Naive thymus-derived CD8-positive, alpha-beta T cell (primary cell): ENCODE results near the gene NMUR2. TPM values are rescaled to one million over a fixed set of nuclear protein-coding genes. Genes with fewer than 3 reads are reported as not detected.

ENCODE experiments used
- ATAC-seq, 2 donors: fragments of 150-1000 bp; cut with Tn5 transposase in 1 of 2; sonication (Bioruptor Pico), chemical (Tn5 transposase) in 1 of 2; 1 replicate in 1 of 2; 2 replicates in 1 of 2; pipeline ENCODE4 v1.10.0; 2021; ENCODE audit warnings: mild to moderate bottlenecking in 2 of 2, moderate library complexity in 2 of 2
- POLR2A ChIA-PET: fragments of 350-600 bp; sonication (Branson Sonifier 250); formaldehyde crosslinking; loops from one replicate; lab custom pipeline; 2021; ENCODE audit warnings: antibody characterized with exemption; lab: Charles Lee
- DNase-seq, 10 donors: peaks; one replicate each; pipeline versions ENCODE4 v3.0.0 to v3.0.0-alpha.2; 2020 to 2022
- H3K27ac Mint-ChIP-seq, 10 donors: one replicate each; pipeline ENCODE4 v1.8.0; 2020 to 2022; ENCODE audit warnings: mild to moderate bottlenecking in 10 of 10, mixed read lengths in 10 of 10, moderate library complexity in 4 of 10, inconsistent platforms in 1 of 10
- H3K27me3 Mint-ChIP-seq, 5 donors: one replicate each; pipeline ENCODE4 v1.8.0; 2021 to 2022; ENCODE audit warnings: mixed read lengths in 5 of 5
- H3K36me3 Mint-ChIP-seq, 3 donors: one replicate each; pipeline ENCODE4 v1.8.0; 2020 to 2022; ENCODE audit warnings: mixed read lengths in 3 of 3, mild to moderate bottlenecking in 2 of 3, inconsistent platforms in 1 of 3
- H3K4me1 Mint-ChIP-seq, 4 donors: one replicate each; pipeline ENCODE4 v1.8.0; 2021 to 2022; ENCODE audit warnings: mixed read lengths in 4 of 4
- H3K4me3 Mint-ChIP-seq, 10 donors: one replicate each; pipeline ENCODE4 v1.8.0; 2020 to 2022; ENCODE audit warnings: mild to moderate bottlenecking in 10 of 10, mixed read lengths in 10 of 10, moderate library complexity in 6 of 10, inconsistent platforms in 1 of 10
- H3K9me3 Mint-ChIP-seq, 9 donors: one replicate each; pipeline ENCODE4 v1.8.0; 2020 to 2022; ENCODE audit warnings: mixed read lengths in 9 of 9, mild to moderate bottlenecking in 3 of 9, inconsistent platforms in 1 of 9, moderate library complexity in 1 of 9
- polyA plus RNA-seq, 3 donors: library from polyadenylated mRNA; unstranded; fragments of 300-500 nt; fragmentation: Illumina TruSeq; gene quantifications; one replicate each; pipeline ENCODE4 v1.2.3, GENCODE V29; 2021
- total RNA-seq, 8 experiments: library from RNA in 2 of 8; stranded (reverse) in 2 of 8; gene quantifications; one replicate each; pipeline ENCODE4 v1.2.3 and lab custom pipeline; 2021 to 2026

Gene NMUR2
- total and polyA plus RNA-seq, 5 experiments from 2014 or later = not detected

GRCh38 chr5:152397581-152397980 is 7.5 kb downstream of the NMUR2 start:
- H3K27me3 Mint-ChIP-seq = peaks cover 3 to 9% (median 9%) of the 10 kb centered on the region in 5 donors
- ATAC-seq = no peak
- no peaks in the 10 kb centered on the region for H3K4me1 Mint-ChIP-seq
- POLR2A ChIA-PET = no interaction called here
- no peak overlapping the region for H3K4me3 Mint-ChIP-seq
- DNase-seq = no peak
- H3K9me3 Mint-ChIP-seq = peaks cover 0 to 4% (median 0%) of the 10 kb centered on the region in 9 donors
- H3K27ac Mint-ChIP-seq = no peak overlapping the region
- no peaks in the 10 kb centered on the region for H3K36me3 Mint-ChIP-seq

- no peak for ATAC-seq
- no peak for DNase-seq
- Mint-ChIP-seq H3K27ac (no peak overlapping the region), H3K4me3 (no peak overlapping the region), H3K36me3 (no peaks in the 10 kb centered on the region), H3K9me3 (peaks cover 0 to 10% (median 5%) of the 10 kb centered on the region in 9 donors), H3K4me1 (no peaks in the 10 kb centered on the region), H3K27me3 (peaks cover 4 to 9% (median 6%) of the 10 kb centered on the region in 5 donors)
- POLR2A ChIA-PET = no interaction called here
Observed at GRCh38 chr5:152393441-152393840, 11.6 kb downstream of the NMUR2 start.

- Mint-ChIP-seq H3K36me3 (no peaks in the 10 kb centered on the region), H3K27me3 (peaks cover 4 to 7% (median 6%) of the 10 kb centered on the region in 5 donors), H3K27ac (no peak overlapping the region), H3K9me3 (peaks cover 0 to 14% (median 5%) of the 10 kb centered on the region in 9 donors), H3K4me1 (no peaks in the 10 kb centered on the region), H3K4me3 (no peak overlapping the region)
- no peak for ATAC-seq
- no peak for DNase-seq
- POLR2A ChIA-PET = no interaction called here
Observed at GRCh38 chr5:152389208-152389849, 15.8 kb downstream of the NMUR2 start.

- POLR2A ChIA-PET = no interaction called here
- no peak for ATAC-seq
Observed at GRCh38 chr5:152388610-152389009, 16.5 kb downstream of the NMUR2 start.

GRCh38 chr5:152380415-152381123 is 24.5 kb downstream of the NMUR2 start:
- Mint-ChIP-seq H3K4me1 (no peaks in the 10 kb centered on the region), H3K4me3 (no peak overlapping the region), H3K9me3 (peaks cover 0 to 7% (median 0%) of the 10 kb centered on the region in 9 donors), H3K27ac (no peak overlapping the region), H3K27me3 (peaks cover 4 to 12% (median 5%) of the 10 kb centered on the region in 5 donors), H3K36me3 (no peaks in the 10 kb centered on the region)
- DNase-seq = no peak
- POLR2A ChIA-PET = no interaction called here
- ATAC-seq = no peak

More at GRCh38 chr5:152388610-152389009, 16.5 kb downstream of the NMUR2 start:
- no peak overlapping the region for H3K27ac Mint-ChIP-seq
- H3K4me1 Mint-ChIP-seq = no peaks in the 10 kb centered on the region
- no peak overlapping the region for H3K4me3 Mint-ChIP-seq
- peaks cover 0 to 5% (median 4%) of the 10 kb centered on the region in 5 donors for H3K27me3 Mint-ChIP-seq
- H3K9me3 Mint-ChIP-seq = peaks cover 0 to 16% (median 3%) of the 10 kb centered on the region in 9 donors
- no peak for DNase-seq
- no peaks in the 10 kb centered on the region for H3K36me3 Mint-ChIP-seq

- DNase-seq = no peak
- H3K36me3 Mint-ChIP-seq = no peaks in the 10 kb centered on the region
- ATAC-seq = no peak
- H3K9me3 Mint-ChIP-seq = peaks cover 0 to 5% (median 0%) of the 10 kb centered on the region in 9 donors
- H3K4me3 Mint-ChIP-seq = no peak overlapping the region
- no peaks in the 10 kb centered on the region for H3K4me1 Mint-ChIP-seq
- H3K27ac Mint-ChIP-seq = no peak overlapping the region
- POLR2A ChIA-PET = no interaction called here
- H3K27me3 Mint-ChIP-seq = peaks cover 0 to 15% (median 5%) of the 10 kb centered on the region in 5 donors
Observed at GRCh38 chr5:152379331-152379730, 25.7 kb downstream of the NMUR2 start.

GRCh38 chr5:152378730-152379129 is 26.3 kb downstream of the NMUR2 start:
- POLR2A ChIA-PET = no interaction called here
- no peak for ATAC-seq
- Mint-ChIP-seq H3K4me3 (no peak overlapping the region), H3K27ac (no peak overlapping the region), H3K36me3 (no peaks in the 10 kb centered on the region), H3K4me1 (no peaks in the 10 kb centered on the region), H3K27me3 (peaks cover 0 to 15% (median 5%) of the 10 kb centered on the region in 5 donors), H3K9me3 (peaks cover 0 to 5% (median 0%) of the 10 kb centered on the region in 9 donors)
- DNase-seq = no peak

GRCh38 chr5:152376886-152377285 is 28.2 kb downstream of the NMUR2 start:
- H3K36me3 Mint-ChIP-seq = no peaks in the 10 kb centered on the region
- DNase-seq (no peak), ATAC-seq (no peak)
- POLR2A ChIA-PET = no interaction called here
- peaks cover 0 to 15% (median 5%) of the 10 kb centered on the region in 5 donors for H3K27me3 Mint-ChIP-seq
- H3K9me3 Mint-ChIP-seq = peaks cover 0 to 4% (median 0%) of the 10 kb centered on the region in 9 donors
- H3K4me3 Mint-ChIP-seq = no peak overlapping the region
- no peak overlapping the region for H3K27ac Mint-ChIP-seq
- no peaks in the 10 kb centered on the region for H3K4me1 Mint-ChIP-seq

- DNase-seq (no peak), ATAC-seq (no peak)
- POLR2A ChIA-PET = no interaction called here
- Mint-ChIP-seq H3K4me3 (no peak overlapping the region), H3K27ac (no peak overlapping the region), H3K36me3 (no peaks in the 10 kb centered on the region), H3K27me3 (peaks cover under 1 to 15% (median 5%) of the 10 kb centered on the region in 5 donors), H3K9me3 (peaks cover 0 to 2% (median 0%) of the 10 kb centered on the region in 9 donors), H3K4me1 (no peaks in the 10 kb centered on the region)
Observed at GRCh38 chr5:152374711-152375275, 30.3 kb downstream of the NMUR2 start.

GRCh38 chr5:152372875-152373274 is 32.2 kb downstream of the NMUR2 start:
- Mint-ChIP-seq H3K4me3 (no peak overlapping the region), H3K4me1 (no peaks in the 10 kb centered on the region), H3K36me3 (no peaks in the 10 kb centered on the region), H3K27ac (no peak overlapping the region), H3K27me3 (peaks cover 3 to 15% (median 5%) of the 10 kb centered on the region in 5 donors), H3K9me3 (peaks cover 0 to 2% (median 0%) of the 10 kb centered on the region in 9 donors)
- POLR2A ChIA-PET = no interaction called here
- no peak for ATAC-seq
- no peak for DNase-seq

GRCh38 chr5:152369298-152369697 is 35.8 kb downstream of the NMUR2 start:
- Mint-ChIP-seq H3K27me3 (peaks cover 0 to 3% (median 0%) of the 10 kb centered on the region in 5 donors), H3K9me3 (peaks cover 0 to 4% (median 0%) of the 10 kb centered on the region in 9 donors), H3K36me3 (no peaks in the 10 kb centered on the region), H3K27ac (no peak overlapping the region), H3K4me3 (no peak overlapping the region), H3K4me1 (no peaks in the 10 kb centered on the region)
- POLR2A ChIA-PET = no interaction called here
- ATAC-seq (no peak), DNase-seq (no peak)

GRCh38 chr5:152367554-152367953 is 37.5 kb downstream of the NMUR2 start:
- Mint-ChIP-seq H3K4me3 (no peak overlapping the region), H3K27ac (no peak overlapping the region), H3K4me1 (no peaks in the 10 kb centered on the region), H3K9me3 (peaks cover 0 to 5% (median 0%) of the 10 kb centered on the region in 9 donors), H3K36me3 (no peaks in the 10 kb centered on the region), H3K27me3 (peaks cover 0 to 5% (median 0%) of the 10 kb centered on the region in 5 donors)
- DNase-seq = no peak
- POLR2A ChIA-PET = no interaction called here
- ATAC-seq = no peak

GRCh38 chr5:152366716-152367115 is 38.4 kb downstream of the NMUR2 start:
- Mint-ChIP-seq H3K36me3 (no peaks in the 10 kb centered on the region), H3K27me3 (peaks cover 0 to 5% (median 2%) of the 10 kb centered on the region in 5 donors), H3K4me1 (no peaks in the 10 kb centered on the region), H3K4me3 (no peak overlapping the region), H3K27ac (no peak overlapping the region), H3K9me3 (peaks cover 0 to 5% (median 0%) of the 10 kb centered on the region in 9 donors)
- DNase-seq (no peak), ATAC-seq (no peak)
- POLR2A ChIA-PET = no interaction called here
